Globus pallidus (tissue), 1 donor: ENCODE data around the gene CFAP97D2.
"Not testable (repeated sequence)": the region's sequence is repeated elsewhere in the genome, so short reads cannot be mapped to it uniquely, and the experiment has no call there.

ENCODE experiments used
- DNase-seq: peaks from one replicate; pipeline ENCODE4 v3.0.0-alpha.2; 2015; ENCODE audit warnings: low spot score

The CFAP97D2 gene

GRCh38 chr13:114143806-114144605, 35.1 kb upstream of the CFAP97D2 start:
- no peak for DNase-seq

DNA sequence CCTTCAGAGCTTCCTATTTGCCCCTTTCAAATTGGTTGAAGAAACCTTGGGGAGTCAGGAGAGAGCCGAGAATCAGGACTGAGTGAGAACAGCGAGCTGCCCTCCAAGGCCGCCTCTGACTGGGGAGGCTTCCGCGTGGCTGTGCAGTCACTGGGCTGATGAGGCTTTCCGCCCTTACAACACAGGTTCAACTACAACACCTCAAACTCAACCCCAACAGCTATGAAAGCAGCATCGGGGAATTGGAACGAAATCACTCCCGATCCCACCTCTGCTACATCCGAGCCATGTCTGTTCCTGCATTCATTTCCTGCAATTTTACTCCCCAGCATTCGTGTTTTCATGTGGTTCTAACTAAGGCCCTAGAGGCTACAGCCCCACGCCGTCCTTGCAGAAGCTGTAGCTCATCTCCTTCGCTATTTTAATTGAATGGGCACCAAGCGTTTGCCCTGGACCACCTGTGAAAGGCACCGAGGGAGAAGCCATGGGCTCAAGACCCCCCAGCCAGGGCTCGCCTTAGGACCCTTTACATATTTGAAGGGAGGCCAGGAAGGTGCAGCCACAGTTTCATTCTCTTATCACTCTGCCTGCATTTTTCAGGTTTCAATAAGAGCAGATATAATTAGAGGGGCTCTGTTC, 34.3 kb upstream of the CFAP97D2 start:
- DNase-seq: no peak

DNA sequence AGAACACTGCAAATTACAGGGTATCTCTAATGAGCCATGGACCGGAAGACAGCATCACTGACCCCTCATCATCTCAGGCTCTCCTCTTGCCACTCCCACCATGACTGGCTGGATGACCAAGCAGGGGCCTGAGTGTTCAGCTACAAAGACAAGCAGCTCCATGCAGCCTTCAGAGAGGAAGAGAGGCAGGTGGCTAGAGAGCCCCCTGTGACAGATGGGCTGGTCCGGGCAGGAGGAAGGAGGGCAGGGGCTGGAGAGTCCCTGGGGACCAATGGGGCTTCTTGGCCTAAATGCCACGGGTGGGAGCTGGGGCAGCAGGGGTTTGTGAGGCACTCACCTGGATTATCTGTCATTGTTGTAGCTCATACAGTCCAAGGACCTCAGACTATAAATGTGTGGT, 33.8 kb upstream of the CFAP97D2 start:
- no peak for DNase-seq

DNA sequence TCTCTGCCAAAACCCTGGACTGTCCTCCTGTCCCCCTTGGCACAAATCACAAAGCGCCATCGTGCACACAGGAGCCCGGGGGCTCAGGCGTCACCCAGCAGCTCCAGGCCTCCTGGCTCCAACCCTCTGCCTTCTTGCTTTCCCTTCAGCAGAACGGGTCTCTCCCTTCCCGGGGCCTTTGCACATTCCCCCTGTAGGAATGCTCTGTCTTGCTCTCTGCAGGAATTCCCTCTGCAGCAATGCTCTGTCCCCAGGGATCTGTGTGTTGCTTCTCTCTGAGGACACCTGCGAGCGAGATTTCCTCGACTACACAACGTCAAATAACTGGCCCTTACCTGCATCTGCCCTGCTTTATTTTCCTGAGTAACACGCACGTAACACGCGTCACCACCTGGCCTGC, 33.3 kb upstream of the CFAP97D2 start:
- no peak for DNase-seq

DNA sequence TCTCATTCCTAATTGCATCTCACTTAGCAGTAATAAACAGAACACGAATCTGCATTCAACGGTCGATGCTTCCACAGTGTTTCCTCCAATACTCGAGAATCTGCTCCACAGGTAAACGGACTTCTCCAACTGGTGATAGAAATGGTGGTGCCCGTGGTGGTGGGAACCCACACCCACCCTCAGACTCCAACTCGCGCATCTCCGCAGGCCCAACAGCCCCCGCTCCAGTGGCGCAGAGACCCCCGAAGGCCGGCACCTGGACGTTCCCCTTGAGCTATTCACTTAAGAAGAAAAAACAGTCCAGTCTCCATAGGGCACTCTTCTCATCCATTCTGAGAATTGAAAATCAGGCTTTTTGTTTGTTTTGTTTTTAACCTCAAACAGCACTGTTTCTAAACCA, 32.9 kb upstream of the CFAP97D2 start:
- no peak for DNase-seq

DNA sequence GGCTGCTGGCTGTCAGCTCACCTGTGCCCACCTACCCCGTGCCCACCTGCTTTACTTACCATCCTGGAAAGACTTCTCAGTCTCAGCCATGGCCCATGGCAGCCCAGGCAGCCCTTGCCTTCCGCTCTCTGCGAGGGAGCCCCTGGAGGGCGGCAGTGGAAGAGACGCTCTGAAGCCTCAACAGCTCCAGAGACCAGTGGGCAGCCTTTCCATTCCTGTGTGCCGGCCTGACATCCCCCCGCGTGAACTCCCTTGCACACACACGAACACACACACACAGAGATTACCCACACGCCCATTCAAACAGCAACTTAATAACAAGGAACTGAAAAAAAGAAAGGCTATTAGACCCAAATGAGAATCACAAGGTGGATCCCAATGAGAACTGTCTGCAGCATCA, 32.4 kb upstream of the CFAP97D2 start:
- no peak for DNase-seq

GRCh38 chr13:114147803-114148520, 31.1 kb upstream of the CFAP97D2 start:
- no peak for DNase-seq

- DNase-seq: no peak
These were observed 30.6 kb upstream of the CFAP97D2 start for GRCh38 chr13:114148521-114148855.

GRCh38 chr13:114148886-114149285, 30.2 kb upstream of the CFAP97D2 start:
- not testable (repeated sequence) for DNase-seq

DNA sequence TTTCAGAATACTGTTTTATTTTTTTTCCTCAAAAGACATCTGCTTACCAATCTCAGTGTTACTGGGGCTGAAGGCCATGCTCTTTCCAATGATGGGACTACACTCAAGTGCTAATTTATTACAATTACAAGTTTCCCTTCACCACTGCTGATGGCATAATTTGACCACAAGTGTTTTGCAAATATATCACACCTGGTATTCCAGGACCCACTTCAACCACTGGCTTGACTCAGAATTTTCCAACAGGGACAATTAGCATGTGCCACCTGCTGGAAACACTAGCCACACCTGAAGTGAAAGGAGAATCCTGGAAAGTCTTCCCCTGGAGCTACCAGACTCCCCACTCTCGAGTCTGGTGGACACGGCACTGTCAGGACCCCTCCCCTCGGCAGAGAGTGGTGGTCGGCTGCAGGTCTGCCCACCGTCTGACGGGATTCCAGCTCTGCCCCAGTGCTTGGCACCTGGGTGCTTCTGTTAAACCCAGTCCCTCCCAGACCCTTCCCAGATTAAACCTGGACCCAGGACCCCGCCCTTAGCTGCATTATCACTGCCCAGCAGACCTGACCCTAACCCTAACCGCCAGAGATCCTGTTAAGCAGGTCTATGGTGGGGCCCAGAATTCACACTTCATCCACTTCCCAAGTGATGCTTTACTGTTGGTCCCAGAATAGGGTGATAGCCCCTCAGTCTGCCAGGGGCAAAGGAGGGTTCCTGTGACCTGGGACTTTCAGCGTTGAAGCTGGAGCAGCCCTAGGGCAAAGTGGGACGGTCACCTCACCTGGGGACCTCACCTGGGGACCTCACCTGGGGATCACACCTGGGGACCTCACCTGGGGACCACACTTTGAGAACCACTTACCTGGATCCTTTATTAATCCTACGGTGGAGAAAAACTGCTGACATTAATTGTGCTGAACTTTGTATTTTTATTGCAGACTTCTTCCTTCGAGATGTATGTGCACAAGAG, 29.0 kb upstream of the CFAP97D2 start:
- DNase-seq: no peak

DNA sequence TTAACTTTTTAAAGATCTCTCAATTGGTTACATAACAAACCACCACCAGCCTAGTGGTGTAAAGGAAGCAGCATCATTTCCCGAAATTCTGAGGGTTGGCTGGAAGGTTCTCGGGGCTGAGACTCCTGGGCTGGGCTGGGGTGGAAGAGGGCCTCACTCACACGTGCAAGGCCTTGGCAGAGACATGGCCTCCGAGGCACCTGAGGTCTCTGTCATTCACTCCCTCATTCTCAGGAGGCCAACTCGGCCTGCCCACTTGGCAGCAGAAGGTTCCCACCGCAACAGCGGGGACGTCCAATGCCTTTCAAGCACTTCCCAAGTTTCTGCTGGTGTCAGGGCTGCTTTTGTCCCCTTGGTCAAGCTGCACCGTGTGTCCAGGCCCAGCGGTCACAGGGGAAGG, 28.0 kb upstream of the CFAP97D2 start:
- DNase-seq: no peak

DNA sequence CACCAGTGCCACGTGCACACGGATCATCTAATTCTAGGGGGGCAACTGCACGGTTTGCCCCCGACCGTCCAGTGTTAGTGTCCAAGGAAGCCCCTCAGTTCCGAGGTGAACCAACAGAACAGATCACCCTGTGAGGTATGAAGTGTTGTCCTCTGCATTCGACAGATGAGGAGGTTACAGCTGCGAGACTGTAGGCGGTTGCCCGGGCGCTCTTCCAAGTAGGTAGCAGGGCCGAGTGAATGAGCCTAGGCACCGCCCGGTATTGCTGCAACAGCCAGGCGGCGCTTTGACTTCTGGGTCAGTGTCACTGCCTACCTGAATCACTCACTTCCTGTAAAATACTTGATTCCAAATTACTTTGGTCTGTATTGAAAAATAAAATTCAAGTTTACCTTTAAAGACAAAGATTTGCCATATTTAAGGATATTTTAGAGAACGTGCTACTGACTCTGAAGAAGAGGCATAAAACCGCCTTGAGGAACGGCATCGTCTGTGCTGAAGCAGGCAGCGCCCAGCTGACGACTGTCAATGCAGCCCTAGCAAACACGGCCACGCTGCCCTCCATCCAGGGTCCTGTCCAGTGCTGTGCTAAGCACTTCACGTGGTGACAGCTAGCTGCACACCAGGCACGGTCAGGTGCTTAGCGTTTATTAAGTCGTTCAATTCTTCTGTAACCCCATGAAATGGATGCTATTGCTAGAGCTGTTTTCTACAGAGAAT, 27.3 kb upstream of the CFAP97D2 start:
- DNase-seq: no peak

DNA sequence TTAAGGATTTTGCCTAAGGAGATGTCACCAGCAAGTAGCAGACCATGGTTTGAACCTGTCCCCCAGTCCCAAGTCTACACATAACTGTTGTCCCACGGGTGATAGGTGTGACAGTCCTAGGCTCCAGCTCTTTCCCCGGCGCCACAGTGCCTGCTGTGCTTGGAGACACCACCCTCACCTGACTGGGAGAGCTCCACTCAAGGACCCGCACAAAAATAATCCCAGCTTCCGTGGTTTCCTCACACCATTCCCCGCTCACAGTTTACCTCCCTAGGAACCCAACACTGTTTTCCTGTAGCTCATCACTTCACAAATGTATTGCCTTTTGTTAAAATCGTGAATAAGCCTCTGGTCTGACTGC, 26.8 kb upstream of the CFAP97D2 start:
- no peak for DNase-seq

GRCh38 chr13:114152831-114153371, 26.2 kb upstream of the CFAP97D2 start:
- DNase-seq: peak; percentile 50

DNA sequence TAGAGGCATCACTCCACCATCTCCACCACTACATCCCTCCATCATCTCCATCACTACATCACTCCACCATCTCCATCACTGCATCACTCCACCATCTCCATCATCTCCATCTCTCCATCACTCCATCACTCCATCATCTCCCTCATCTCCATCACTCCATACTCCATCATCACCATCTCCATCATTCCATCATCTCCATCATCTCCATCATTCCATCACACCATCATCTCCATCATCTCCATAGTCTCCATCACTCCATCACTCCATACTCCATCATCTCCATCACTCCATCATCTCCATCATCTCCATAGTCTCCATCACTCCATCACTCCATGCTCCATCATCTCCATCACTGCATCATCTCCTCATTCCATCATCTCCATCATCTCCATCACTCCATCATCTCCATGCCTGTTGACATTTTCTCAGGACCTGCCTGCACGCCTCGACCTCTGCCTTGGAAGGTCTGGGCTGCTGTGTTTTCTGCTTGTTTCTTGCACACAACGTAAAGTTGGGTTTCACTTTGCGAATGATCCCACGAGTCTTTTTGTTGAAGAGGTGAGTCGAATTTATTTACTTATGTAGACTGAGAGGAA, 25.5 kb upstream of the CFAP97D2 start:
- no peak for DNase-seq

- DNase-seq: no peak
These were observed 24.6 kb upstream of the CFAP97D2 start for GRCh38 chr13:114154476-114154875.

- DNase-seq: no peak
These were observed 23.7 kb upstream of the CFAP97D2 start for GRCh38 chr13:114155320-114155719.

DNA sequence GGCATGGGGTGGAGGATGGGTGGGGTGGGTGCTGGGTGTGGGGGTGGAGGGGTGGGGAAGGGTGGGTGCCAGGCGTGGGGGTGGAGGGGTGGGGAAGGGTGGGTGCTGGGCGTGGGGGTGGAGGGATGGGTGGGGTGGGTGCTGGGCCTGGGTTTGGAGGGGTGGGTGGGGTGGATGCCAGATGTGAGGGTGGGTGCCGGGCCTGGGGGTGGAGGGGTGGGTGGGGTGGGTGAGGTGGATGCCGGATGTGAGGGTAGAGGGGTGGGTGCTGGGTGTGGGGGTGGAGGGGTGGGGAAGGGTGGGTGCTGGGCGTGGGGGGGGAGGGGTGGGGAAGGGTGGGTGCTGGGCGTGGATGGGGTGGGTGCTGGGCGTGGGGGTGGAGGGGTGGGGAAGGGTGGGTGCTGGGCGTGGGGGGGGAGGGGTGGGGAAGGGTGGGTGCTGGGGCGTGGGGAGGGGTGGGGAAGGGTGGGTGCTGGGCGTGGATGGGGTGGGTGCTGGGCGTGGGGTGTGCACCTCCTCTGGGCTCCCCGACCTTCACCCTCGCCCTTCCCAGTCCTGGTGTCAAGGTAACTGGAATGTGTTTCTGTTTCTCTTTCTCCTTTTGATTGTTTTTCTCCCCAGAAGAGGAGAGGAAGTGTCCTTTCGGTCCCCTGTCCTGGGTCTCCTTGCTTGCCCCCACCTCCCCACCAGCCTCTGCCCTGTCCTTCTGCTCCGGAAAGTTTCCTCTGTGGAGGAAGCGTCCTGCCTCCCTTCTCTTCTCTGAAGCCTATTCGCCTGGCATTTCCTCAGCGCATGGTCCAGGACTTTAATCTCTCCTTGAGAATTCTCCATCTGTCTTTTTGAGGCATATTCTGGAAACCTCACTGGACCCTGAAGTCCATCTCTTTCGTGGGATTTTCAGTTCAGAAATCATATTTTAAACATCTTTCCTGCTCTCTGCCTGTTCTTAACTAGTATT, 22.9 kb upstream of the CFAP97D2 start:
- DNase-seq: no peak

- DNase-seq: no peak
These were observed 21.1 kb upstream of the CFAP97D2 start for GRCh38 chr13:114157869-114158495.
